AG20443 (cell line): ENCODE results near the gene CUX1.
A peak's percentile ranks its signal among the peaks of the same experiment; 100 is the strongest.
"Not testable (repeated sequence)": the region's sequence is repeated elsewhere in the genome, so short reads cannot be mapped to it uniquely, and the experiment has no call there.

ENCODE experiments used
- DNase-seq: peaks from one replicate; pipeline ENCODE4 v3.0.0; 2012; ENCODE audit warnings: low spot score, mixed read lengths

CUX1 gene

DNA sequence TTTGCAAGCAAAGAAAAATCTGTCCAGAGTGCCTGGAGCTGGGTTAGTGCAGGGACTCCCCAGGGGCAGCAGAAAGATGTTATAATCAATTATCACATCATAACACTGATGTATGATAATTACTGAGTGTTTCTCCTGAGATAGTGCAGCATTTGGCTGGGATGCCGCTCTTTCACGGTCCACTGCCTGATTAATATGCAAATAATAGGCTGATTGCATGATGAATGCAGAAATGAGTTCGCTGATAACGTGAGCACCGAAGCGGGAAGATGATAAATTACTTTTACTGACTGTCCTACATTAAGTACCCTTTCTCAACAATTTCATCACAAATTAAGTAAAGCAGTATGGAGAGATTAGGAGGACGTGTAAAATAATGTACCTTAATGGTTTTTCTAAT lies 397.8 kb downstream of the CUX1 start:
- DNase-seq, result no peak

DNA sequence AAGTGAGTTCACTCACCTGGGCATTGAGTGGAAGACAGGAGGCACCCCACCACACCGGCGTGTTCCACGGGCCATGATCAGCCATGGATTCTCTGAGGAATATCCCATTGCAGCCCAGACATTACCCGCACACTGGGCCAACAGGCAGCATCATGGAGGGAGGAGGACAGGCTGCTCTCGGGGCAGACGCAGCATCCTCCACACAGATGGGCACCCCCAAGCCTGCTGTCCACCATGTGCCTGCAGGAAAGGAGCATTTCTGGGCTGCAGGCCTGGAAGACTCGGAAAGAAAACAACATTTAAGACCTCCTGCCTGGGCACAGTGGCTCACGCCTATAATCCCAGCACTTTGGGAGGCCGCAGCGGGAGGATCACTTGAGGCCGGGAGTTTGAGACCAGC lies 398.3 kb downstream of the CUX1 start:
- no peak for DNase-seq

DNA sequence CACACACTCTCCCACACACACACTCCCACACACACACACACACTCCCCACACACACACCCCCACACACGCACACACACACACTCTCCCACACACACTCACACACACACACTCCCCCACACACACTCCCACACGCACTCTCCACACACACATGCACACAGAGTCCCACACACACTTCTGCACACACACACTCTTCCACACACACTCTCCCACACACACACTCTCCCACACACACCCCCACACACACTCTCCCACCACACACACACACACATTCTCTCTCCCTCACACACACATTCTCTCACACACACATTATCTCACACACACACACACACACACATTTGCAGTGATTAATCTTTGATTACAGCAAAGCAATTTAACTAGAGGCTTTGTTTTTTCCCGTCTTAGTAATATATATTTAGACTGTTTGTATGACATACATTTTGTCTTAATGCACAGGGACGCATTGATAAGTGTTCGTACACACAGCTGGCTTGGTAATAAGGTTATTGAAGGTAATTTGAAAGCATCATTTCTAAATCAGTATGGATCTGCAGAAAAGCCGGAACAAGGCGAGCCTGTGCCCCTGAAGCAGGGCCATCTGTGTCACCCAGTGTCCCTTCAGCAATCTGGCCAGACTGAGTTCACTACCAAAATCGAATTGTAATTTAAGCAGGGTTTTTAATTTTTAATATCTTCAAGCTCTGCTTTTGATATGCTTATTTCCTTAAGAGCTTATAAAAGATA lies 399.3 kb downstream of the CUX1 start:
- DNase-seq, result no peak

DNA sequence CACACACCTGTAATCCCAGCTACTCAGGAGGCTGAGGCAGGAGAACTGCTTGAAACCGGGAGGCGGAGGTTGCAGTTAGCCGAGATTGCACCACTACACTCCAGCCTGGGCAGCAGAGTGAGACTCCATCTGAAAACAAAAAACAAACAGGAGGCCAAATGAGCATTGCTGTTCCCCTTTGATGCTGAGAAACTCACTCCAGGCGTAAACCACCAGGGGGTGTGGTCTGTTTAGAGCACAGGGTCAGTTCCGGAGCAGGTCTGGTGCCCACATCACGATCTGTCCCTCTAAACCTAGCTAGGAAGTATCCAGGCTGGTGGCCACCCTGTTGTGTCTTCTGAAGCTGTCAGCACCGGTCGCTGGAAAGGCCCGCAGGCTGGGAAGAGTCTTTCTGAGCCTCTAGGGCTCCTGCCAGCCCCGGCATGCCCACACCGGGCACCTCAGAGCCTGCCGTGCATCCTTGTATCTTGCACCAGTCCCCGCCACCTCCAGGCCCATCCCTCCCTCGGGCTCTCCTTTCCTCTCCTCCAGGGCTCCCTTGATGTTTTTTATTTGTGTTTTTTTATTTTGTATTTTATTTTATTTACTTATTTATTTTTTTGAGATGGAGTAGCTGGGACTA lies 402.9 kb downstream of the CUX1 start:
- DNase-seq, result no peak

DNA sequence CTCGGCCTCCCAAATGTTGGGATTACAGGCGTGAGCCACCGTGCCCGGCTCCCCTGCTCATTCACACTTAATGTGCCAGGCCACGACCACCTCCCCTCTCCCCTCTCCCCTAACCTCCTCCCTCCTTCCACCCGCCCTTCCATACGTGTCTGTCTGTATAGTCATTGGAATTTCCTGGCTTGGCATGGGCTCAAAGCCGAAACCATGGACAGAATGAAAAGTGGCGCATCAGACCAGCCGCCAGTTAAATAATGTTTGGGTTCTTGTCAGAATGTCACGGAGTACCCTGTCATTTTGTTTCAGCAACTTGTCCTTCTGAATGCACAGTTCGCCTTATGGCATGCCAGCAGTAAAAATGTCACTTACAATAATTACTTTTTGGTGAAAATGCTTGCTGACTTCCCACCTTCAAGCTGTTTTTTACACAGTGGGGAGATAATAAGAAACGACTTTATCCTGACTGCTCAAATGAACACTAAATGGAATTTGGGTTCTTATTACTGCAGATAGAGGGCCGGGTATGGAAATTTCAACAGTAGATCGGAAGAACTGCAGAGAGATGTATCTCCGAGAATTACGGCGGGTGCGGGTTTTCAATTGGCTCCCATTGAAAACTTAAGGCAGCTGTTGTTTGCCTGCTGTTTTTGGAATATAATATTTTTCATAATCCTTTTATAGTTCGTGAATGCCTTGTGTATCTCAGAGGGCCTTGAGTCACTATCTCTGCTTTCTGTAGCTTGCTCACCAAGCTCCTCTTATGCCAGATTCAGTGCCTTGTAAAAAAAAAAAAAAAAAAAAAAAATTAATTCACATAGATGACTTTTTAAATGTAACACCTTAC lies 403.8 kb downstream of the CUX1 start:
- no peak for DNase-seq

DNA sequence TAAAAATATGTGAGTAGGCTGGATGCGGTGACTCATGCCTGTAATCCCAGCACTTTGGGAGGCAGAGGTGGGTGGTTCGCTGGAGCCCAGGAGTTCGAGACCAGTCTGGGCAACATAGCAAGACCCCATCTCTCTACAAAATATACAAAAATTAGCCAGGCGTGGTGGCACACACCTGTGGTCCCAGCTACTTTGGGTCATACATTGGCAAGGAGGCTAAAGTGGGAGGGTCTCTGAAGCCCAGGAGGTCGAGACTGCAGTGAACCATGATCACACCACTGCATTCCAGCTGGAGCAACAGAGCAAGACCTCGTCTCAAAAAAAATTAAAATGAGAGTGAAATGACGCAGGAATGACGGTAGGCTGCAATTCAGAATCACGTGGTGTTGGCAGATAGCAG lies 404.5 kb downstream of the CUX1 start:
- no peak for DNase-seq

DNA sequence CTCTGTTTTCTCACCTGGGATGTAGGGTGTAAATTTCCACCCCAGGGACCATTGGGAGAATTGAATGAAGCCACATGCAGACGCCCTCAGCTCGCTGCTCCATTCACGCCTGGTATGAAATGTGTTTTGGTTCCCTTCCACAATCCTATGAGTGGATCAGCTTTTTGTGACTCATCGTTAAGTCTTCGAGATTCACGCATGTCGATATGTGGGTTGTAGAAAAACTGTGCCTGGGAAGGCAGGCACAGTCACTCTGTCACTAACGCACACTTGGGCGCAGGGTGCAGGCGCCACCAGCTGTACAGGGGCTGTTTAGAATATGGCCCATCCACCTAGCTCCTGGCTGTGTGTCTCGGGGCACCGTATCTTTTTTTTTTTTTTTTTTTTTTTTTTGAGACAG lies 405.0 kb downstream of the CUX1 start:
- DNase-seq, result no peak

DNA sequence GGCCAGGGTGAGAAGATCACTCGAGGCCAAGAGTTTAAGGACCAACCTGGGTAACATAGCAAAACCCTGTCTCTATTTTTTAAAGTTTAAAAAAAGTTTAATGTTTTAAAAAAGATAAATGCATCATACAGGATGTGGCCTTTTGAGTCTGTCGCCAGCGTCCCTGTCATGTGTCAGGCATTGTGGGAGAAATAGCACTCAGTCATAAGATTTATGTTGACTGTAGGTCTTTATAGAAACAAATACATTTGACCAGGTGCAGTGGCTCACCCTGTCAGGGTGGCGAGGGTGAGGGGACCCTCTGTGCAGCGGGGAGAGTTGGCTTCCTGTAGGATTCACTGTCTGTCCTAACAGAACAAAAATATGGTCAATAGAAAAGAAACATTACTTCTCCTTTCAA lies 405.8 kb downstream of the CUX1 start:
- DNase-seq, result no peak

- no peak for DNase-seq
Measured at GRCh38 chr7:102225025-102225424, 407.6 kb downstream of the CUX1 start.

GRCh38 chr7:102227371-102227770 lies 409.9 kb downstream of the CUX1 start:
- DNase-seq, result no peak

- no peak for DNase-seq
Measured at GRCh38 chr7:102228935-102229334, 411.5 kb downstream of the CUX1 start.

GRCh38 chr7:102230162-102230561 lies 412.7 kb downstream of the CUX1 start:
- not testable (repeated sequence) for DNase-seq

DNA sequence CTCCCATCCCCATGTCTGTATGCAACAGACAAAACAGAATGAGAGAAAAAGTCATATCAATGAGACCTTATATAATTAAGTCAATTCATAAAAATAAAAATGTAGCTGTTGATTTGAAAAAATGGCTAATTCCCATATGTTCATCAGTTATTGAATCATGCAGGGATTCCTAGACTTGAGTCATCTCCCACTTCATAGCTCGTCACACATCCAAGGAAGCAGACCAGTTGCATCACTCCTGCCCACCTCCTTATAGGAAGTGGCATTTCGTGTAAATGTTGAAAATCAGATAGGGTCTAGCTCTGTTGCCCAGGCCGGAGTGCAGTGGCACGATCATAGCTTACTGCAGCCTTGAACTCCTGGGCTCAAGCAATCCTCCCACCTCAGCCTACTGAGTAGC lies 413.2 kb downstream of the CUX1 start:
- no peak for DNase-seq

- no peak for DNase-seq
Measured at GRCh38 chr7:102232611-102233286, 415.3 kb downstream of the CUX1 start.

DNA sequence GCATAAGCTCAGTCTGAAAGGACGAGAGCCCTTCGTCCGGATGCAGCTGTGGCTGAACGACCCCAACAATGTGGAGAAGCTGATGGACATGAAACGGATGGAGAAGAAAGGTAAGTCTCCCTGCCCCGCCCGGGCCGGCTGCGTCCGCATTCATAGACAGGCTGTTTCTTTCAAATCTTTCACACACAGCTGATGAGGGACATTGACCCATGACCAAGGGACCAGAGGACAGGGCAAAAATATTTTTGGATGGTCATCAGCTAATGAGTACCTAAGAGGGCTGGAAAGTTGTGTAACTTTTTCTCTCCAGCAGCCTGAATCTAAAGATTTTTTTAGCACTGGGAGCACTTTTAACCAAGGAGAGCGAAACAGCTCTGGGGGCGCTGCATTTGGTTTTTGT lies 416.7 kb downstream of the CUX1 start:
- no peak for DNase-seq

DNA sequence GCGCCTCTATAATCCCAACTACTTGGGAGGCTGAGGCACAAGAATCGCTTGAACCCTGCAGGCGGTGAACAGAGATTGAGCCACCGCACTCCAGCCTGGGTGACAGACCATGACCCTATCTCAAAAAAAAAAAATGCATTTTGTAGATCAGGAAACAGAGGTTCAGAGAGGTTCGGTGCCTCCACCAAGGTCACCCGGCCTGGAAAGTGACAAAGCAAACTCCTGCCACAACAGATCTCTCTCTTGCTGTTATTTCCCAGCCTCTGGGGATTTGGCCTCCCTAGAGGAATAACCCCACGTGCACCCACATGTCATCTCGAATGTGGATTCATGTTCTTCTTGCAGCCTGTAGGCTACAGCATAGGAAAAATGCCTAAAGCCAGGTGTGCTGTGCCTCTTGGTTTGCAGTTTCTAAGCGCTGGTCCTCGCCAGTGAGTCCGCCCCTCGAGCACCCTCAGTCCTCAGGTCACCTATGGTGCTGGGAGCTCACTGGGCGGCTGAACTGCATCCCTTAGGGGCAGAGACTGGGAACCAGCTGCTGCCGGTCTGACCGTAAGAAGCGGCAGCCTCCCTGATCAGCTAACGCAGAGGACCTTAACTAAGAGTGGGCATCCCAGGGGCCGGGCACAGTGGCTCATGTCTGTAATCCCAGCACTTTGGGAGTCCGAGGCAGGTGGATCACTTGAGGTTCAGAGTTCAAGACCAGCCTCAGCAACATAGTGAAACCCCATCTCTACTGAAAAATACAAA lies 417.6 kb downstream of the CUX1 start:
- no peak for DNase-seq

DNA sequence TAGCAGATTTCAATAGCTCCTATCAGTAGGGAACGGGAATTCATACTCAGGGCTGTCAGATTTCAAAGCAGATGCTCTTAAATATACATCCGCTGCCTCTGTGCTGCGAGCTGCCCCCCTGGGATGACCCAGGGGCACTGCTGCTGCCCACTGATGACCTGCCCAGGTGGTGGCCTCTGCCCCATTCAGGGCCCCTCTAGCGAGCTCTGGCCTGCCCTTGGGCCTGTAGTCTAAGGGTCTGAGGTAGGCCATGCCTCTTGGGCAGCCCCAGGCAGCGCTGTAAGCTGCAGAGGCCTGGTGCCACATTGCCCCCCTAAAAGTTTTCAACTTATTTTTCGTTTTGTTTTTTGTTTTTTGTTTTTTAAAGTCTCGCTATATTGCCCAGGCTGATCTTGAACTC lies 418.7 kb downstream of the CUX1 start:
- no peak for DNase-seq

- DNase-seq, result peak; percentile 91
Measured at GRCh38 chr7:102236592-102237287, 419.3 kb downstream of the CUX1 start.

- DNase-seq, result no peak
Measured at GRCh38 chr7:102239206-102239820, 421.9 kb downstream of the CUX1 start.

GRCh38 chr7:102241431-102241830 lies 424.0 kb downstream of the CUX1 start:
- no peak for DNase-seq

- no peak for DNase-seq
Measured at GRCh38 chr7:102244601-102245000, 427.2 kb downstream of the CUX1 start.
